Muscle layer of colon (tissue), 2 donors: Measurements from ENCODE around the gene CCDC136.

Experiments
- H3K27ac ChIP-seq: one replicate; pipeline ENCODE4 v1.7.0; 2013; ENCODE audit warnings: low read depth, mild to moderate bottlenecking, low read length, moderate library complexity
- H3K27me3 ChIP-seq, 2 donors: one replicate each; pipeline ENCODE4 v1.7.0; 2013; ENCODE audit warnings: low read length in 2 of 2, mild to moderate bottlenecking in 2 of 2; ENCODE audit not compliant: insufficient read depth in 2 of 2, control insufficient read depth in 1 of 2
- H3K36me3 ChIP-seq: one replicate; pipeline ENCODE4 v1.7.0; 2013; ENCODE audit warnings: mild to moderate bottlenecking, low read length; ENCODE audit not compliant: insufficient read depth
- H3K4me1 ChIP-seq: one replicate; pipeline ENCODE4 v1.7.0; 2013; ENCODE audit warnings: mild to moderate bottlenecking, low read length; ENCODE audit not compliant: insufficient read depth
- H3K4me3 ChIP-seq, 2 donors: one replicate each; pipeline ENCODE4 v1.7.0; 2013; ENCODE audit warnings: low read length in 2 of 2, low read depth in 1 of 2, mild to moderate bottlenecking in 1 of 2, moderate library complexity in 1 of 2
- H3K9ac ChIP-seq: one replicate; pipeline ENCODE4 v1.7.0; 2013; ENCODE audit warnings: low read length
- H3K9me3 ChIP-seq: one replicate; pipeline ENCODE4 v1.7.0; 2013; ENCODE audit warnings: mild to moderate bottlenecking, low read length
- donor health status: abdominal sarcoma.
- donor health status: Adenocarcinoma of cecum.

Gene CCDC136

DNA sequence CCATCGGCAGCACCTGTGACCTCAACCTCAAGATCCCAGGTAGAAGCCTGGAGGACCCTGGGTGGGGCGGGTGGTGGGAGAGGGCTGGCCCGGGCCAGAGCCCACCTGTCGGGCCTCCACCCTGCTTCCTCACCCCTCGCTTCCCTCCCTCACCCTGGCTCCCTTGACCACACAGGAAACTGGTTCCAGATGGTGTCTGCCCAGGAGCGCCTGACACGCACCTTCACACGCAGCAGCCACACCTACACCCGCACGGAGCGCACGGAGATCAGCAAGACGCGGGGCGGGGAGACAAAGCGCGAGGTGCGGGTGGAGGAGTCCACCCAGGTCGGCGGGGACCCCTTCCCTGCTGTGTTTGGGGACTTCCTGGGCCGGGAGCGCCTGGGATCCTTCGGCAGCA is 62.0 kb downstream of the CCDC136 start:
- peaks cover 81% of the 10 kb centered on the region for H3K36me3 ChIP-seq
- H3K9ac ChIP-seq: no peak overlapping the region
- H3K27me3 ChIP-seq: no peaks in the 10 kb centered on the region
- H3K4me3 ChIP-seq: no peak overlapping the region
- H3K27ac ChIP-seq: no peak overlapping the region
- peaks cover 5% of the 10 kb centered on the region for H3K4me1 ChIP-seq
- H3K9me3 ChIP-seq: no peaks in the 10 kb centered on the region

DNA sequence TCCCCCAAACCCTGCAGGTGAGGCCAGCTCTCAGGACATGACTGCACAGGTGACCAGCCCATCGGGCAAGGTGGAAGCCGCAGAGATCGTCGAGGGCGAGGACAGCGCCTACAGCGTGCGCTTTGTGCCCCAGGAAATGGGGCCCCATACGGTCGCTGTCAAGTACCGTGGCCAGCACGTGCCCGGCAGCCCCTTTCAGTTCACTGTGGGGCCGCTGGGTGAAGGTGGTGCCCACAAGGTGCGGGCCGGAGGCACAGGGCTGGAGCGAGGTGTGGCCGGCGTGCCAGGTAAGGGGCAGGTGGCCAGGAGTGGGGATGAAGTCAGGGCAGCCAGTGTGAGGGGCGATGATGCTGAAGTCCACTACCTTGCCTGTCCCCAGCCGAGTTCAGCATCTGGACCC is 62.6 kb downstream of the CCDC136 start:
- no peaks in the 10 kb centered on the region for H3K9me3 ChIP-seq
- no peaks in the 10 kb centered on the region for H3K27me3 ChIP-seq
- H3K27ac ChIP-seq: no peak overlapping the region
- no peak overlapping the region for H3K4me3 ChIP-seq
- H3K36me3 ChIP-seq: peaks cover 75% of the 10 kb centered on the region
- H3K9ac ChIP-seq: no peak overlapping the region
- peaks cover 11% of the 10 kb centered on the region for H3K4me1 ChIP-seq

DNA sequence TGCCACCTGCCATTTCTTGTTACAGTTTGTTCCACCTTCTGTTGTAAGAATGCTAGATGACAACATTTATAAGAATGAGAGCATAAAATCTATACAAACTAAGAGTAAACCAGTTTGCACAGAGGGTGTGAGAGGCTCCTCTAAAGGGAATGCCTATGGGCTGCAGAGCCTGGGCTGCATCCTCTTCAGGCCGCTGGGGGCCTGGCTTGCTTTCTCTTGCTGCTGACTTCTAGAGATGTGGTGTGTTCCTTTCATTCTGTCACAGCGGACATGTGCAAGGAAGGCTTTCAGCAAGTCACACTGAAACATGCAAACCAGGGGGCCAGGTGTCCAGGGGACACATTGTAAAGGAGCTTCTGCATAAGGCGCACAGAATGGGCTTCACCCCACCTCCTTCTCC is 63.8 kb downstream of the CCDC136 start:
- no peak overlapping the region for H3K27ac ChIP-seq
- no peaks in the 10 kb centered on the region for H3K27me3 ChIP-seq
- H3K9ac ChIP-seq: no peak overlapping the region
- H3K4me3 ChIP-seq: no peak overlapping the region
- peaks cover 64% of the 10 kb centered on the region for H3K36me3 ChIP-seq
- H3K9me3 ChIP-seq: no peaks in the 10 kb centered on the region
- peaks cover 23% of the 10 kb centered on the region for H3K4me1 ChIP-seq

DNA sequence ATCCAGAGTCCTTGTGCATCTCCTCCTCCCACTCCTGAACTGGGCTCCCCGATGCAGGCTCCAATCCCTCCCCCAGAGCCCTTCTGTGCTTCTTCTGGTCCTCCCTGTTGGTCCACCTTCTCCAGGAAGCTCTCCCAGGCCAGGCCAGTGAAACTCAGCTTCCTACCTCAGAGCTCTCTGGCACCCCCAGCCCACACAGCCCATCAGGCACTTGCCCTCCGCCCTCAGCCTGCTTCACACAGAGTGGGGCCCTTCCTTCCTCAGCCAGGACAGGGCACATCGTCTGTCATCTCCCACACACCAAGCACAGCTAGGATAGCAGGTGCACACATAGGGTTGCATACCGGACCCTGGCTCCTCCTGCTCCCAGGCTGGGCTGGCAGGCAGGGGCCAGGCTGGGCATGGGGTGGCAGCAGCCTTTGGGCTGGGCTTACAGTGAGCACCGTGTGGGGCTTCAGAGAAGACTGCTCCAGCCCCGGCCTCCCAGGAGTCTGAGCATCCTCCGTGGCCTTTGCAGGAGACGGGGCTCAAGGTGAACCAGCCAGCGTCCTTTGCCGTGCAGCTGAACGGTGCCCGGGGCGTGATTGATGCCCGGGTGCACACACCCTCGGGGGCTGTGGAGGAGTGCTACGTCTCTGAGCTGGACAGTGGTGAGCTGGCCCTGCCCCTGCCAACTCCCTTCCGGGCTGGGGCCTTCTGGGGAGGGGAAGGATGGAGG is 64.4 kb downstream of the CCDC136 start:
- H3K9ac ChIP-seq: no peak overlapping the region
- H3K4me3 ChIP-seq: no peak overlapping the region
- H3K27ac ChIP-seq: no peak overlapping the region
- no peaks in the 10 kb centered on the region for H3K9me3 ChIP-seq
- peaks cover 58% of the 10 kb centered on the region for H3K36me3 ChIP-seq
- peaks cover 29% of the 10 kb centered on the region for H3K4me1 ChIP-seq
- no peaks in the 10 kb centered on the region for H3K27me3 ChIP-seq

DNA sequence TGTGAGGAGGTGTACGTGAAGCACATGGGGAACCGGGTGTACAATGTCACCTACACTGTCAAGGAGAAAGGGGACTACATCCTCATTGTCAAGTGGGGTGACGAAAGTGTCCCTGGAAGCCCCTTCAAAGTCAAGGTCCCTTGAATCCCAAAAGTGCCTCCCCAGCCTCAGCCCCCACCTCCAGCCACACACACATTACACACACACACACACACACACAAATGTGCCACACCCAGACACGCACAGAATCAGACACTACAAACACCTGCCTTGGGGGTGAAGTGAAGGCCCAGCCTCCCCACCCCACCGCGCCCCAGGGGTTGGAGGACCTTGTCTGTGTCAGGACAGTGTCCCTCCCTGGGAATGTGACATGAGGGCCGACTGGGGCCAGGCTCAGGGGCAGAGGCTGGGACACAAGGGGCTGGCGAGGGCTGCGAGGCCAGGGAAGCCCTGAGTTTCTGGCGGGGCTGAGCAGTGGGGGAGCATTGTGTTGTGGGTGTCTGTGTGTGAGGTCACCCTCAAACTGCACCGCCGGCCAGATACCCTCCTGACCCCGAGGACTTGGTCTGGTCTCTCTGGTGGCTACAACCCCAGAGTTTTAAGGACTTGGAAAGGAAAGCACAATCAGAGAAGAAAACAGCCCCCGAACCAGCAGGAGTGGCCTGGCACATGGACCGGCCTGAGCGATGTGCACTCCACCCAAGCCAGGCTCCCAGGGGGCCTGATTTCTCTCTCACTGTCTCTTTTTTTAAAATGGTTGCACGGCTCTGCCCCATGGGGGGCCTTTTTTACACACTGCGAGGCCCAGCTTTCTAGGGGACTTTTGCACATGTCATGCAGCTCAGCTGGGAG is 66.8 kb downstream of the CCDC136 start:
- H3K4me3 ChIP-seq: no peak overlapping the region
- peaks cover 39% of the 10 kb centered on the region for H3K4me1 ChIP-seq
- peak overlapping the region; percentile 72 for H3K27ac ChIP-seq
- peaks cover 33% of the 10 kb centered on the region for H3K36me3 ChIP-seq
- H3K9me3 ChIP-seq: no peaks in the 10 kb centered on the region
- no peak overlapping the region for H3K9ac ChIP-seq
- H3K27me3 ChIP-seq: no peaks in the 10 kb centered on the region

DNA sequence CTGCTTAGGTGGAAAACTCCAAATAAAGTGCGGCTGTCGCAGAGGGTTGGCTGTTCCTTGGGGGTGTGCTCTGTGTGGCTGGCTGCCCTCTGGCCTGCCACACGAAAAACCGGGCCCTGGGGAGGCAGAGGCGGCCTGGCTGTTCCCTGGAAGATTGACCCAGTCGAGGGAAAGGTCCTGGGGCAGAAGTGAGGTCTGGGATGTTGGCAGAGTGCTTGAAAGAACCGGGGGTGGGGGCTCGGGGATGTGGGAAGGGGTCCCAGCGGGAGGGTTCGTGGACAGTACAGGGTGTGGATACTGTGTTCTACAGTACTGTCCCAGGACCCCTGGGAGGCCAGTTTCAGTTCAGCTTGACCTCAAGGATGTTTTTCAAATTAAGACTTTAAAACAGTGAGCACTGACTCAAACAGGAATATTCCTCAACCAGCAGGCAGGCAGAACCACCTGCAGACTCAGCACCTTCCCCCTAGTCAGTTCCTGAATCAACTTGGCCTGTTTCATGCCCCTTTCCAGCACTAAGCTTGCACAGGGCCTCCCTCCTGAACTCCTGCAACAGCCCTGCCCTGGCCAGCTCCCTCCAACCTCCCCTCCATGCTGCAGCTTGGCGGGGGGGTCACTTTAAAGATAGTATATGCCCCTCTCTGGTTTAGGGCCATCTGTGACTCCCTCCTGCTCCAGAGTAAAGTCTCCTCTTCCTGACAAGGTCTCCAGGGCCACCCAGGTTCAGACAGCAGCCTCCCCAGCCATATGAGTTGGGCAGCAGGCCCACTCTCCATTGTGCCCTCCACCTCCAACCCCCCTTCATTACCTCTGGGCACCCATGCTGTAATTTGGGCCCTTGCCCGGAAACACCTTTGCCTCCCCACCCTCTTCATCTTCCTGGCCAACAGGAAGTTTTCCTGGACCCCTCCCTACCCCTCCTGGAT is 67.7 kb downstream of the CCDC136 start:
- Histone ChIP-seq H3K4me1 (peaks cover 43% of the 10 kb centered on the region), H3K36me3 (peaks cover 26% of the 10 kb centered on the region), H3K9ac (no peak overlapping the region), H3K27ac (peak overlapping the region; percentile 32), H3K4me3 (no peak overlapping the region), H3K27me3 (no peaks in the 10 kb centered on the region), H3K9me3 (no peaks in the 10 kb centered on the region)

DNA sequence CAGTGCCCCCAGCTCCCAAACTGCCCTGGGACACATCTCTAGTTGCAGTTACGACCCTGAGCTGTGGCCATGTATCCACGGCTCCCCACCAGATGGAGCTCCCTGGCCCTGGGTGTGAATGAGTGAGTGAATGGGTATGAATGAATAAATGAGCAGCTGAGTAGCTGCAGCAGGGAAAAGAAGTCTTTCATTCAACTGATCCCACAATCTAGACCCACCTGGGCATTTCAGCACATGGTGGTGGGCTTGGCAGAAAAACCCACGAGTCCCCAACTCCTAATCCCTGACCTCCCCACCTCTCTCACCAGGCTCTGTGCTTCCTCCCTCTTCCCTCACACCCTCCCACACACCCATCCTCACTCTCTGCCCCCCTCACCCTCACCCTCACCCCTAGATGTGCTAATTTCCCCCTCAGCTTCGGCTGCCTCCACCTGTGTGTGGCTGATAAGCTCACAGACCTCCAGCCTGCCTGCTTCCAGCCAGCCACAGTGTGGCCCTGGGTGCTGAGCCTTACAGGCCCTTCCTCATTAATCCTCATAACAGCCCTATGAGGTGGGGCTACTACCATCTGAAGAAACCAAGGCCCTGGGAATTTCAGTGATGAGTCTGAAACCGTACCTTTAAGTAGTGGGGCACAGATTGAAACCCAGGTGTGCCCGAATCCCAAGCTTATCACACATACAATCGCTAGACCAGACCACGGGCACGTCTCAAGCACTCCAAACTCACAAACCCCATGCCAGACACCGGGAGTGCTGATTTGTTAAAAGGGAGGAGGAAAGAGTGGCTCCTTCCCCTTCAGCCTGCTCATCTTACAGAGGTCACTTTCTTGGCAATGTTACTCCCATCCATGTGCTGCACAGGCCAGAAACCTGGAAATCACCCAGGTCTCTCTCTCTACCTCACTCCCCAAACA is 68.6 kb downstream of the CCDC136 start:
- H3K27ac ChIP-seq: peak overlapping the region; percentile 63
- H3K4me1 ChIP-seq: peaks cover 43% of the 10 kb centered on the region
- H3K36me3 ChIP-seq: peaks cover 23% of the 10 kb centered on the region
- H3K27me3 ChIP-seq: no peaks in the 10 kb centered on the region
- peak overlapping the region; percentile 7 for H3K9ac ChIP-seq
- no peak overlapping the region for H3K4me3 ChIP-seq
- H3K9me3 ChIP-seq: no peaks in the 10 kb centered on the region

DNA sequence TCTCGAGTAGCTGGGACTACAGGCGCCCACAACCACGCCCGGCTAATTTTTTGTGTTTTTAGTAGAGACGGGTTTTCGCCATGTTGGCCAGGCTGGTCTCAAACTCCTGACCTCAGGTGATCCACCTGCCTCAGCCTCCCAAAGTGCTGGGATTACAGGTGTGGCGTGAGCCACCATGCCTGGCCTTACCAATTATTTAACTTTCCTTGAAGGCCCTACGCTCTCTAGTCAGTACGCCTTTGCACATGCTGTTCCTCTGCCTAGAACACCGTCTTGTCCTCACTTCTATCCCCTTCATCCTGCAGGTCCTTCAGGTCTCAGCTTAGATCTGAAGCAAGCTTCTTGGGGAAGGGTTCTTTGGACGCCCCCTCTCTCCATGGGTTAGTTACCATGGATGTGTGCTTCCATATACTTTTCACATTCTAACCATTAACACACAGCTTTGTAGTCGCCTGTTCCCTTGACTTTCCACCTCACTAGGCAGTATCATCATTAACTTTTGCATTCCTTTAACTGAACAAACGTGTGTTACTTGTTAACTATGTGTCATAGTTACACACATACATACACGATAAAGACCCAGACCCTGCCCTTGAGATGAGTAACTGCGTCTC is 70.3 kb downstream of the CCDC136 start:
- Histone ChIP-seq H3K36me3 (peaks cover 10% of the 10 kb centered on the region), H3K27ac (peak overlapping the region; percentile 1), H3K9me3 (no peaks in the 10 kb centered on the region), H3K4me1 (peaks cover 43% of the 10 kb centered on the region), H3K27me3 (no peaks in the 10 kb centered on the region), H3K9ac (no peak overlapping the region), H3K4me3 (peak overlapping the region in 1 of 2 donors; percentile 97)

DNA sequence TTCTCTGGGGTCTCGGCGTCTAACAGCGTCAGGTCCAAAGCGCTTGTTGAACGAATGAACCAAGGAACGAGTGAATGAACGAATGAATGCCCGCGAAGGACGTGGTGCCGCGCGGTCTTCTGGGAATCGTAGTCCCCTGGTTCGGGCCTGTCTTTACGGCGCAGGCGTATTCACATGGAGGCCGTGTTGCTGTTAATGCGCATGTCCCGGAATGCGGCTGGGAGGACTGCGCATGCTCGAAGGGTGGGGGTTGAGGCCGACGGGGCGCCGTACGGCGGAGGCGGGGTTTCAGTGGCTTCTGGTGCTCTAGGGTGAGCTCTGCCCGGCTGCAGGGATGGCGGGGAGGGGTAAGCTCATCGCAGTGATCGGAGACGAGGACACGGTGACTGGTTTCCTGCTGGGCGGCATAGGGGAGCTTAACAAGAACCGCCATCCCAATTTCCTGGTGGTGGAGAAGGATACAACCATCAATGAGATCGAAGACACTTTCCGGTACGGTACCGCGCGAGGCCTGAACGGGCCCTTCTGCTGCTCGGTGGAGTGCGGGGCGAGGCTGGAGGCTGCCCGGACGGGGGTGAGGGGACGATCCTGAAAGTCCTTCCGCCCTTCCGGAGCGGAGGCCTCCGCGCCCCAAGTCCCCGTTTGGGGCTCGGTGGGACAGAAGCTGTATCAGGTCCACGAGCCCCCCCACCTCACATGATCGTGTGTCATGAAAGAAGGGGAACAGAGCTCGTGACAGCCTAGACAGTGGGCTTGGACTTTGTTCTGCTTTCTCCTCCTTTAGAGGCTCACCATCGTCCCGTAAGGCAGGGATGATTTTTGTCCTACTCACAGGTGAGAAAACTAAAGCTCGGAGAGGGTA is 71.0 kb downstream of the CCDC136 start, which contains the start of gene ATP6V1F:
Gene ATP6V1F, plus strand, starts transcription at position 286 of the 862 bp plus-strand sequence. Its CDS starts 49 bp downstream, at position 335.
- H3K4me3 ChIP-seq: peak within 1 kb of the TSS; percentile 92 to 97
- peak within 1 kb of the TSS; percentile 75 for H3K27ac ChIP-seq
- peaks cover 10% of the 10 kb centered on the region for H3K36me3 ChIP-seq
- H3K9me3 ChIP-seq: no peaks in the 10 kb centered on the region
- no peaks in the 10 kb centered on the region for H3K27me3 ChIP-seq
- peaks cover 43% of the 10 kb centered on the region for H3K4me1 ChIP-seq
- H3K9ac ChIP-seq: peak within 1 kb of the TSS; percentile 79
